Suprapubic skin (tissue), 4 donors: Measurements from ENCODE around the gene GBP1. TPM values are rescaled to one million over a fixed set of nuclear protein-coding genes. Genes with fewer than 3 reads are reported as not detected.

Experiments
- DNase-seq, 2 donors: peaks; one replicate each; pipeline ENCODE4 v3.0.0-alpha.2; 2019; ENCODE audit warnings: low spot score in 2 of 2
- H3K27ac ChIP-seq: fragments of 200-600 bp; sonication (generic); one replicate; pipeline ENCODE4 v1.5.1; 2019
- H3K27me3 ChIP-seq: fragments of 200-600 bp; sonication (generic); one replicate; pipeline ENCODE4 v1.5.1; 2019
- H3K36me3 ChIP-seq: fragments of 200-600 bp; sonication (generic); one replicate; pipeline ENCODE4 v1.5.1; 2019
- H3K4me1 ChIP-seq: fragments of 200-600 bp; sonication (generic); one replicate; pipeline ENCODE4 v1.5.1; 2019
- H3K4me3 ChIP-seq: fragments of 200-600 bp; sonication (generic); one replicate; pipeline ENCODE4 v1.5.1; 2019; ENCODE audit warnings: mild to moderate bottlenecking
- H3K9me3 ChIP-seq: fragments of 200-600 bp; sonication (generic); one replicate; pipeline ENCODE4 v1.5.1; 2019
- EP300 ChIP-seq: sonication (generic); formaldehyde crosslinking; IDR thresholded peaks from one replicate; pipeline ENCODE4 v1.6.1; 2017; ENCODE audit warnings: antibody characterized with exemption
- POLR2A ChIP-seq, 2 donors: fragments of 450-650 bp; IDR thresholded peaks; one replicate each; pipeline ENCODE4 v1.6.1; 2017; ENCODE audit warnings: antibody characterized with exemption in 2 of 2, mild to moderate bottlenecking in 2 of 2, moderate library complexity in 2 of 2
- POLR2AphosphoS5 ChIP-seq, 3 donors: sonication (generic); formaldehyde crosslinking; IDR thresholded peaks; one replicate each; pipeline ENCODE4 v1.6.1; 2017; ENCODE audit warnings: antibody characterized with exemption in 3 of 3
- WGBS: methylation state at CpG from one replicate; pipeline ENCODE4 v1.1.5; 2018; 5-methylcytosine and 5-hydroxymethylcytosine counted together
- total RNA-seq, 4 donors: library from RNA; depleted of rRNA; stranded (reverse); fragments of >200 nt; gene quantifications; one replicate each; pipeline ENCODE4 v1.1.0, GENCODE V29; 2016
- TF ChIP-seq, protein P1 (sequence below), 2 donors: fragments of 200-600 bp in 1 of 2; fragments of 450-650 bp in 1 of 2; sonication (generic) in 1 of 2; IDR thresholded peaks; one replicate each; pipeline ENCODE4 v1.5.1; 2016 to 2019; ENCODE audit warnings: antibody characterized with exemption in 2 of 2, mild to moderate bottlenecking in 1 of 2, moderate library complexity in 1 of 2

Gene GBP1, protein sequence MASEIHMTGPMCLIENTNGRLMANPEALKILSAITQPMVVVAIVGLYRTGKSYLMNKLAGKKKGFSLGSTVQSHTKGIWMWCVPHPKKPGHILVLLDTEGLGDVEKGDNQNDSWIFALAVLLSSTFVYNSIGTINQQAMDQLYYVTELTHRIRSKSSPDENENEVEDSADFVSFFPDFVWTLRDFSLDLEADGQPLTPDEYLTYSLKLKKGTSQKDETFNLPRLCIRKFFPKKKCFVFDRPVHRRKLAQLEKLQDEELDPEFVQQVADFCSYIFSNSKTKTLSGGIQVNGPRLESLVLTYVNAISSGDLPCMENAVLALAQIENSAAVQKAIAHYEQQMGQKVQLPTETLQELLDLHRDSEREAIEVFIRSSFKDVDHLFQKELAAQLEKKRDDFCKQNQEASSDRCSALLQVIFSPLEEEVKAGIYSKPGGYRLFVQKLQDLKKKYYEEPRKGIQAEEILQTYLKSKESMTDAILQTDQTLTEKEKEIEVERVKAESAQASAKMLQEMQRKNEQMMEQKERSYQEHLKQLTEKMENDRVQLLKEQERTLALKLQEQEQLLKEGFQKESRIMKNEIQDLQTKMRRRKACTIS
- 10 to 100 TPM in 3 of 4 donors, 1 to 10 TPM in 1; 8.9 to 14.3 (median 11.5) TPM for total RNA-seq

DNA sequence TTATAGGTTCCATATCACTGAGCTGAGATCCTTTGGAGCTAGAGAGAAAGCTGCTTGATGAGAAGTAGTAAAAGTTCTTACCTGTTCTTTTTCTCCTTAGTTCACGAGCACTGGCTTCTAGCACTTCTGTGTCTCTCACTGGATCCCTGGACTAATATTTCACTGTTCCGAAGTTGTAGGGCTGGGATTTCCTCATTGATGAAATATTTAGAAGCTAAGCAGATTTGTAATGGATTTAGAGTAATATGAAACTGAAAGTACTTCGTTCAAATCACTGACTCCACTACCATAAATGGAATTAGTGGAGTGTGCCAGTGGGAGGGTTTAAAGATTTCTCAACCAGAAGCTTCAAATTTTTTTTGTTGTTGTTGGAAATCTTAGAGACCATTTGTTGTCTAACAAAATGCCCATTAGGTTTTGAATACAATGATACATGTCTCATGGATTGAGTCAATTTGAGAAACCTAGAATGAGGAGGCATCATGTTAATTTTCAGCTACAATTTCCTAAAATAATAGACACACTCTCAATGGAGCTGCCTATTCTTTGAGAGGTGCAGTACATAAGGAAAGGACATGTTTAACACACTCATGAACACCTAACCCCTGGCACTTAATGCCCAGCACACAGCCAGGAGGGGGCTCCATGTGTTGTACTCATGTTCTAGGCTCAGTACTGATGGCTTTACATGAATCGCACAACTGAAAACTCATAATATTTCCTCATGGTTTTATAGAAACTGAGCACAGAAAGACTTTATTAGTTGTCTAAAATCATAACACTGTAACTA, at the start of gene GBP1:
TSS of gene GBP1 (minus strand) at position 130 of the 790 bp plus-strand sequence. CDS start 1,974 bp downstream, outside the sequence.
- Histone ChIP-seq H3K9me3 (no peaks in the 10 kb centered on the region), H3K27me3 (no peaks in the 10 kb centered on the region), H3K27ac (peak within 1 kb of the TSS; percentile 82), H3K36me3 (no peaks in the 10 kb centered on the region), H3K4me3 (peak within 1 kb of the TSS; percentile 53), H3K4me1 (peaks cover 30% of the 10 kb centered on the region)
- DNase-seq = no peak
- TF ChIP-seq POLR2AphosphoS5 (IDR thresholded peaks at IDR 0.05) = no peak
- peak in 1 of 2 donors; percentile 26 for TF ChIP-seq POLR2A (IDR thresholded peaks at IDR 0.05)
- 19% methylated on average over 4 of the region's 4 CpGs for WGBS

DNA sequence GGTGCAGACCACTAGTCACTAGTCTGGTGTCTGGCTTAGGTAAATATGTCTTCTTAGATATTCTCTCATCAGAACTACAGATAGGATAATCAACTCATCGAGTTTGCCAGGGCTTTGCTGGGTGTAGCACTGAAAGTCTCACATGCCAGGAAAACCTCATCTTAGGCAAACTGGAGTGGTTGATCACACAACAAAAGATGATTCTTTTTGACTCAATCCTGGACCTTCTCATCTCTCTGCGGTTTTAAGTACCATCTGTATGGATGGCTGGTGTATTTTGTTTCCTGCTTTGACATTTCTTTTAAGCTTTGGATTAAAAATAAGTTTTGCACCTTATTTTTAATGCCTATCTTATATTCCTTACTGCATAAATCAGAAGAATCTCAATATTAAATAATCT, 49.7 kb upstream of the GBP1 start:
- TF ChIP-seq POLR2AphosphoS5 (IDR thresholded peaks at IDR 0.05) (no peak), POLR2A (IDR thresholded peaks at IDR 0.05) (no peak), EP300 (no peak)
- TF ChIP-seq, protein P1, sequence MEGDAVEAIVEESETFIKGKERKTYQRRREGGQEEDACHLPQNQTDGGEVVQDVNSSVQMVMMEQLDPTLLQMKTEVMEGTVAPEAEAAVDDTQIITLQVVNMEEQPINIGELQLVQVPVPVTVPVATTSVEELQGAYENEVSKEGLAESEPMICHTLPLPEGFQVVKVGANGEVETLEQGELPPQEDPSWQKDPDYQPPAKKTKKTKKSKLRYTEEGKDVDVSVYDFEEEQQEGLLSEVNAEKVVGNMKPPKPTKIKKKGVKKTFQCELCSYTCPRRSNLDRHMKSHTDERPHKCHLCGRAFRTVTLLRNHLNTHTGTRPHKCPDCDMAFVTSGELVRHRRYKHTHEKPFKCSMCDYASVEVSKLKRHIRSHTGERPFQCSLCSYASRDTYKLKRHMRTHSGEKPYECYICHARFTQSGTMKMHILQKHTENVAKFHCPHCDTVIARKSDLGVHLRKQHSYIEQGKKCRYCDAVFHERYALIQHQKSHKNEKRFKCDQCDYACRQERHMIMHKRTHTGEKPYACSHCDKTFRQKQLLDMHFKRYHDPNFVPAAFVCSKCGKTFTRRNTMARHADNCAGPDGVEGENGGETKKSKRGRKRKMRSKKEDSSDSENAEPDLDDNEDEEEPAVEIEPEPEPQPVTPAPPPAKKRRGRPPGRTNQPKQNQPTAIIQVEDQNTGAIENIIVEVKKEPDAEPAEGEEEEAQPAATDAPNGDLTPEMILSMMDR (IDR thresholded peaks at IDR 0.05) = no peak
- 92% methylated on average over 2 of the region's 2 CpGs for WGBS
- Histone ChIP-seq H3K36me3 (peaks cover 94% of the 10 kb centered on the region), H3K27me3 (no peaks in the 10 kb centered on the region), H3K27ac (no peak overlapping the region), H3K9me3 (no peaks in the 10 kb centered on the region), H3K4me3 (no peak overlapping the region), H3K4me1 (no peaks in the 10 kb centered on the region)
- DNase-seq = no peak

DNA sequence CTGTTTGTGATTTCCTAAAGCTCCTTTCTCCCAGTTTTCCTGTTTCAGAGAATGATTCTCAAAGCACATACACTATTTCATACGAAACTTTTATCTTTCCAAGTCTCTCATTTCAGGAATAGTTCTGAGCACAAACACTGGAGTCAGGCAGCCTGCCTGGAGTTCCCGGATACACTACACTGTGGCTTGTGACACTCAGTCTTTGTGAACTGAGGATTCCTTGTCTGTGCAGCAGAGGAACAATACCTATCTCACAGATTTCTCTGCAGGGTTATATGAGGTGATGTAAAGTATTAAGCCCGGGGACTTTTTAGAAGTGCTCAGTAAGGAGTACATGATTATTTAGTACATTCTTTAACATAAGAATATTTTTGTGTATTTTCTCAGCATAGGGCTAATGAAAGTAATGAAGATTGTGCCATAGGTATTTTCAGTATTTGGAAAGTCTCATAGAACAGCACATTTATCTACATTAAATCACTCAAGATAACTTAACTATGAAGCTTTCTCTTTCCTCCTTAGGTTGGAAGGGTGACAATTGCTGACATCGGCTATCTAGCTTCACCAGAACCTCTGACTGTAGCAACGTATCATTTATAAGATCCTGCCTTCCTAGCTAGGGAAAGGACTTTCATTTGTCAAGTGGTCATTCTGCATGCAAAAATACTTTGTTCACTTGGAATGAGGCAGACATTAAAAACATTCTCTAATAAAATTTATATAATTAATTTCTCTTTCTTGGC, 48.0 kb upstream of the GBP1 start:
- H3K9me3 ChIP-seq = no peaks in the 10 kb centered on the region
- DNase-seq = no peak
- TF ChIP-seq POLR2A (IDR thresholded peaks at IDR 0.05) = no peak
- TF ChIP-seq, protein P1 (IDR thresholded peaks at IDR 0.05) = no peak
- TF ChIP-seq EP300 = no peak
- TF ChIP-seq POLR2AphosphoS5 (IDR thresholded peaks at IDR 0.05) = no peak
- peaks cover 94% of the 10 kb centered on the region for H3K36me3 ChIP-seq
- H3K4me1 ChIP-seq = no peaks in the 10 kb centered on the region
- no peaks in the 10 kb centered on the region for H3K27me3 ChIP-seq
- 67% methylated on average over 5 of the region's 5 CpGs for WGBS
- no peak overlapping the region for H3K4me3 ChIP-seq
- no peak overlapping the region for H3K27ac ChIP-seq

DNA sequence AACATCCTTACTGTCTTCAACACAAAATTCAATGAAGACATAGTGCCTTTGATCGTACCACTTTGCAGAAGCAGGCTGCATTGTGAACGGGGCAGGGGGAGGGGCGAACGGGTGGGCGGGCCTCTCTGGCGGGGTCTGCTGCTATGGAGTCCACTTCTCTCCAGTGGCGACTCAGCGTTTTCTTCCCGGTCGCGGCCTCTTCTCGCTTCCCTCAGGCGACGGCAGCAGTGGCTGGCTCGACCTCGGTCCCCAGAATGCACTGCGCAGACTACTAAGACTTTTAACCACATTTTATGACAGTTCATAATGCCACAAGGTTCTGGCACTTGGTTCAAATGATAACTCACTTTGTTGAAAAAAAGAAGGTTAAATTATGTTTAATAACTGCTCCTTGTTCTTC, 39.7 kb upstream of the GBP1 start:
- no peak overlapping the region for H3K27ac ChIP-seq
- 95% methylated on average over 17 of the region's 17 CpGs for WGBS
- H3K36me3 ChIP-seq = peaks cover 51% of the 10 kb centered on the region
- H3K4me1 ChIP-seq = no peaks in the 10 kb centered on the region
- no peak overlapping the region for H3K4me3 ChIP-seq
- H3K9me3 ChIP-seq = peaks cover 2% of the 10 kb centered on the region
- H3K27me3 ChIP-seq = no peaks in the 10 kb centered on the region
- no peak for DNase-seq
- TF ChIP-seq, protein P1 (IDR thresholded peaks at IDR 0.05) = no peak
- TF ChIP-seq POLR2A (IDR thresholded peaks at IDR 0.05) (no peak), POLR2AphosphoS5 (IDR thresholded peaks at IDR 0.05) (no peak), EP300 (no peak)

DNA sequence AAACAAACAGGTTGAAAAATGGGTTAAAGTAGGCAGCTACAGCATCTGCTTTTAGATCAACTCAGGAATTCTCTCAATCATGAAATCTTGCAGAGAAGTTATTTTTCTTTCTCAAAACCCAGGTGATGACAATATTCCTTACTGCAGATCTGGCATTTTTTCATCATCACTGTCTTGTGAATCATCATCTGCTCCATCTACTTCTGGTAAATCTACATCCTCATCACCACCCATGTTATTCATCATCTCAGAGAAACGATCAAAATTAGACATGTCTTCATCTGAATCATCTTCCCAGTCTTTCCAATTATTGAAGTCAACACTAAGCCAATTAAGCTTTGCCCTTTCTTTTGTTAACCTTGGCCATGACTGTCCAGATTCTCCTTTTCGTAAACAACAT, 39.1 kb upstream of the GBP1 start:
- Histone ChIP-seq H3K9me3 (peaks cover 2% of the 10 kb centered on the region), H3K27me3 (no peaks in the 10 kb centered on the region), H3K36me3 (peaks cover 46% of the 10 kb centered on the region), H3K4me1 (no peaks in the 10 kb centered on the region), H3K27ac (no peak overlapping the region), H3K4me3 (no peak overlapping the region)
- no peak for TF ChIP-seq POLR2A (IDR thresholded peaks at IDR 0.05)
- TF ChIP-seq, protein P1 (IDR thresholded peaks at IDR 0.05) = no peak
- TF ChIP-seq EP300 = no peak
- TF ChIP-seq POLR2AphosphoS5 (IDR thresholded peaks at IDR 0.05) = no peak
- WGBS = 74% methylated on average over 2 of the region's 2 CpGs
- DNase-seq = no peak
